Measurements from ENCODE around the gene CERS4. TPM values are rescaled to one million over a fixed set of nuclear protein-coding genes. Genes with fewer than 3 reads are reported as not detected.

CERS4 gene
- total RNA-seq: 10 to 100 TPM; 56.9 to 73.5 (median 67.1) TPM

- 0 to 2% methylated on average over 9 to 14 of the region's 60 CpGs for WGBS, 2 donors
- H3K4me1 ChIP-seq: peaks cover 0 to 26% (median 9%) of the 10 kb centered on the region in 4 donors
- peak within 1 kb of the TSS; percentile 66 to 91 (median 81) for H3K4me3 ChIP-seq
- no peaks in the 10 kb centered on the region for H3K9me3 ChIP-seq
- peak; percentile 48 to 56 for DNase-seq (ENCODE audit: low spot score in 2 of 2)
- TF ChIP-seq CTCF (IDR thresholded peaks at IDR 0.05) (peak in 1 of 5 experiments; percentile 14), POLR2A (IDR thresholded peaks at IDR 0.05) (peak in 1 of 2 donors; percentile 59), EP300 (IDR thresholded peaks at IDR 0.05) (no peak)
- H3K27ac ChIP-seq: peak within 1 kb of the TSS; percentile 81 to 94 (median 89)
- H3K27me3 ChIP-seq: no peaks in the 10 kb centered on the region
- H3K36me3 ChIP-seq: peaks cover 0 to under 1% (median 0%) of the 10 kb centered on the region in 3 donors
Measured at GRCh38 chr19:8208922-8209461, at the start of gene CERS4. Gene CERS4 (plus strand): TSS chr19:8209370. CDS start chr19:8251077, 41,707 bp downstream.

- no peaks in the 10 kb centered on the region for H3K9me3 ChIP-seq
- H3K4me3 ChIP-seq: no peak overlapping the region
- WGBS, 2 donors: 66 to 67% methylated on average over 12 of the region's 12 CpGs
- H3K27me3 ChIP-seq: no peaks in the 10 kb centered on the region
- no peak for DNase-seq (ENCODE audit: low spot score in 2 of 2)
- no peak for TF ChIP-seq CTCF (IDR thresholded peaks at IDR 0.05)
- no peak for TF ChIP-seq EP300 (IDR thresholded peaks at IDR 0.05)
- no peak for TF ChIP-seq POLR2A (IDR thresholded peaks at IDR 0.05)
- H3K27ac ChIP-seq: no peak overlapping the region
- H3K36me3 ChIP-seq: no peaks in the 10 kb centered on the region
- no peaks in the 10 kb centered on the region for H3K4me1 ChIP-seq
Measured at GRCh38 chr19:8161135-8161646, 48.0 kb upstream of the CERS4 start.

- H3K27ac ChIP-seq: no peak overlapping the region
- no peak for DNase-seq (ENCODE audit: low spot score in 2 of 2)
- WGBS, 2 donors: 48 to 50% methylated on average over 7 of the region's 7 CpGs
- TF ChIP-seq POLR2A (IDR thresholded peaks at IDR 0.05) (no peak), CTCF (IDR thresholded peaks at IDR 0.05) (no peak), EP300 (IDR thresholded peaks at IDR 0.05) (no peak)
- H3K4me3 ChIP-seq: no peak overlapping the region
- H3K36me3 ChIP-seq: no peaks in the 10 kb centered on the region
- H3K9me3 ChIP-seq: no peaks in the 10 kb centered on the region
- H3K4me1 ChIP-seq: no peaks in the 10 kb centered on the region
- H3K27me3 ChIP-seq: no peaks in the 10 kb centered on the region
Measured at GRCh38 chr19:8163759-8164158, 45.4 kb upstream of the CERS4 start.

- H3K27ac ChIP-seq: no peak overlapping the region
- H3K4me3 ChIP-seq: no peak overlapping the region
- H3K27me3 ChIP-seq: no peaks in the 10 kb centered on the region
- DNase-seq (ENCODE audit: low spot score in 2 of 2): no peak
- H3K36me3 ChIP-seq: no peaks in the 10 kb centered on the region
- H3K9me3 ChIP-seq: no peaks in the 10 kb centered on the region
- WGBS, 2 donors: 48 to 57% methylated on average over 6 of the region's 6 CpGs
- no peaks in the 10 kb centered on the region for H3K4me1 ChIP-seq
- TF ChIP-seq POLR2A (IDR thresholded peaks at IDR 0.05) (no peak), CTCF (IDR thresholded peaks at IDR 0.05) (no peak), EP300 (IDR thresholded peaks at IDR 0.05) (no peak)
Measured at GRCh38 chr19:8167985-8168384, 41.2 kb upstream of the CERS4 start.

- Histone ChIP-seq H3K4me3 (no peak overlapping the region), H3K4me1 (no peaks in the 10 kb centered on the region), H3K27me3 (no peaks in the 10 kb centered on the region), H3K27ac (no peak overlapping the region), H3K9me3 (no peaks in the 10 kb centered on the region), H3K36me3 (no peaks in the 10 kb centered on the region)
- no peak for DNase-seq (ENCODE audit: low spot score in 2 of 2)
- 90 to 94% methylated on average over 7 of the region's 7 CpGs for WGBS, 2 donors
- TF ChIP-seq EP300 (IDR thresholded peaks at IDR 0.05) (no peak), POLR2A (IDR thresholded peaks at IDR 0.05) (no peak), CTCF (IDR thresholded peaks at IDR 0.05) (no peak)
Measured at GRCh38 chr19:8168537-8168936, 40.6 kb upstream of the CERS4 start.

All from tibial nerve (tissue), 4 donors.